Medulla oblongata (tissue), 1 donor: ENCODE results near the gene PTEN.
"Not testable (repeated sequence)": the region's sequence is repeated elsewhere in the genome, so short reads cannot be mapped to it uniquely, and the experiment has no call there.

ENCODE experiments used
- DNase-seq: peaks from one replicate; pipeline ENCODE4 v3.0.0-alpha.2; 2015; ENCODE audit errors: extremely low spot score

PTEN gene

GRCh38 chr10:87869773-87870551, 6.5 kb downstream of the PTEN start:
- no peak for DNase-seq

GRCh38 chr10:87872828-87873227, 9.4 kb downstream of the PTEN start:
- DNase-seq, result no peak

GRCh38 chr10:87873656-87874055, 10.2 kb downstream of the PTEN start:
- no peak for DNase-seq

- DNase-seq, result no peak
Measured at GRCh38 chr10:87875929-87876571, 12.6 kb downstream of the PTEN start.

- no peak for DNase-seq
Measured at GRCh38 chr10:87878664-87879459, 15.4 kb downstream of the PTEN start.

GRCh38 chr10:87880336-87880735, 16.9 kb downstream of the PTEN start:
- no peak for DNase-seq

GRCh38 chr10:87881373-87882059, 18.1 kb downstream of the PTEN start:
- DNase-seq, result not testable (repeated sequence)

- no peak for DNase-seq
Measured at GRCh38 chr10:87882555-87883294, 19.3 kb downstream of the PTEN start.

GRCh38 chr10:87886635-87887034, 23.2 kb downstream of the PTEN start:
- no peak for DNase-seq

GRCh38 chr10:87887146-87887545, 23.7 kb downstream of the PTEN start:
- DNase-seq, result no peak

- DNase-seq, result no peak
Measured at GRCh38 chr10:87887548-87888289, 24.3 kb downstream of the PTEN start.

- no peak for DNase-seq
Measured at GRCh38 chr10:87895430-87895829, 32.0 kb downstream of the PTEN start.

GRCh38 chr10:87896216-87896615, 32.8 kb downstream of the PTEN start:
- no peak for DNase-seq

- not testable (repeated sequence) for DNase-seq
Measured at GRCh38 chr10:87897957-87898356, 34.5 kb downstream of the PTEN start.

- DNase-seq, result not testable (repeated sequence)
Measured at GRCh38 chr10:87903396-87903795, 40.0 kb downstream of the PTEN start.

- no peak for DNase-seq
Measured at GRCh38 chr10:87913156-87913921, 49.9 kb downstream of the PTEN start.

GRCh38 chr10:87915406-87915805, 52.0 kb downstream of the PTEN start:
- DNase-seq, result no peak

GRCh38 chr10:87915989-87916388, 52.6 kb downstream of the PTEN start:
- DNase-seq, result no peak

- no peak for DNase-seq
Measured at GRCh38 chr10:87916515-87916914, 53.1 kb downstream of the PTEN start.
